ENCODE data around the gene ZNF414.

The ZNF414 gene

GRCh38 chr19:8545743-8546142 is 31.8 kb upstream of the ZNF414 start:
- Histone ChIP-seq H3K27ac (replicated peaks) (no peak overlapping the region), H3K27me3 (ENCODE audit: insufficient read depth, poor library complexity, severe bottlenecking) (no peaks in the 10 kb centered on the region)
- no peak for DNase-seq (ENCODE audit: low read depth in 1 of 2, low spot score in 1 of 2)

GRCh38 chr19:8544168-8544567 is 30.2 kb upstream of the ZNF414 start:
- H3K27me3 ChIP-seq (ENCODE audit: insufficient read depth, poor library complexity, severe bottlenecking): no peaks in the 10 kb centered on the region
- H3K27ac ChIP-seq (replicated peaks): no peak overlapping the region
- no peak for TF ChIP-seq REST (IDR thresholded peaks at IDR 0.05; ENCODE audit: insufficient replicate concordance, low read depth)
- TF ChIP-seq SPI1 (IDR thresholded peaks at IDR 0.05; ENCODE audit: borderline replicate concordance, low read depth): no peak
- peak; percentile 35; the same call in 1 of the 2 replicates for TF ChIP-seq POLR2AphosphoS5 (IDR thresholded peaks at IDR 0.05; ENCODE audit: low read depth)
- no peak for DNase-seq (ENCODE audit: low read depth in 1 of 2, low spot score in 1 of 2)
- no peak overlapping the region for H3K4me3 ChIP-seq (replicated peaks; ENCODE audit: insufficient read depth, low read length)

More at GRCh38 chr19:8545743-8546142, 31.8 kb upstream of the ZNF414 start:
- TF ChIP-seq POLR2AphosphoS5 (IDR thresholded peaks at IDR 0.05; ENCODE audit: low read depth): no peak
- no peak for TF ChIP-seq CTCF (IDR thresholded peaks at IDR 0.05; ENCODE audit: insufficient read depth, low read length)
- no peak for TF ChIP-seq REST (IDR thresholded peaks at IDR 0.05; ENCODE audit: insufficient replicate concordance, low read depth)
- no peak for TF ChIP-seq GABPA (IDR thresholded peaks at IDR 0.05; ENCODE audit: low read depth)
- no peak for TF ChIP-seq SPI1 (IDR thresholded peaks at IDR 0.05; ENCODE audit: borderline replicate concordance, low read depth)
- no peak overlapping the region for H3K4me3 ChIP-seq (replicated peaks; ENCODE audit: insufficient read depth, low read length)

- no peak for TF ChIP-seq GABPA (IDR thresholded peaks at IDR 0.05; ENCODE audit: low read depth)
- 0 out of 2 replicates have a peak, but pooled peaks have one; percentile 18 for TF ChIP-seq POLR2AphosphoS5 (IDR thresholded peaks at IDR 0.05; ENCODE audit: low read depth)
- DNase-seq (ENCODE audit: low read depth in 1 of 2, low spot score in 1 of 2): no peak
- H3K4me3 ChIP-seq (replicated peaks; ENCODE audit: insufficient read depth, low read length): no peak overlapping the region
- H3K27me3 ChIP-seq (ENCODE audit: insufficient read depth, poor library complexity, severe bottlenecking): no peaks in the 10 kb centered on the region
- no peak overlapping the region for H3K27ac ChIP-seq (replicated peaks)
Observed at GRCh38 chr19:8539621-8540149, 25.7 kb upstream of the ZNF414 start.

- H3K27ac ChIP-seq (replicated peaks): no peak overlapping the region
- H3K4me3 ChIP-seq (replicated peaks; ENCODE audit: insufficient read depth, low read length): no peak overlapping the region
- DNase-seq (ENCODE audit: low read depth in 1 of 2, low spot score in 1 of 2): no peak
- H3K27me3 ChIP-seq (ENCODE audit: insufficient read depth, poor library complexity, severe bottlenecking): no peaks in the 10 kb centered on the region
- no peak for TF ChIP-seq CTCF (IDR thresholded peaks at IDR 0.05; ENCODE audit: insufficient read depth, low read length)
- TF ChIP-seq REST (IDR thresholded peaks at IDR 0.05; ENCODE audit: insufficient replicate concordance, low read depth): no peak
- TF ChIP-seq POLR2AphosphoS5 (IDR thresholded peaks at IDR 0.05; ENCODE audit: low read depth): no peak
- TF ChIP-seq GABPA (IDR thresholded peaks at IDR 0.05; ENCODE audit: low read depth): no peak
- TF ChIP-seq SPI1 (IDR thresholded peaks at IDR 0.05; ENCODE audit: borderline replicate concordance, low read depth): no peak
Observed at GRCh38 chr19:8537099-8537498, 23.1 kb upstream of the ZNF414 start.
